Stimulated activated naive CD8-positive, alpha-beta T cell treated with anti-CD3 and anti-CD28 coated beads, Interleukin-15, Interleukin-2, amounts not matched to agents 100 ng/mL and 50 ng/mL, for 24 hours (primary cell): Measurements from ENCODE around the gene NFX1.
A peak's percentile ranks its signal among the peaks of the same experiment; 100 is the strongest.
"Not testable (repeated sequence)": the region's sequence is repeated elsewhere in the genome, so short reads cannot be mapped to it uniquely, and the experiment has no call there.

ENCODE experiments used
- H3K27ac Mint-ChIP-seq: one replicate; pipeline ENCODE4 v1.8.0; 2021; ENCODE audit warnings: mild to moderate bottlenecking, mixed read lengths
- H3K27me3 Mint-ChIP-seq: one replicate; pipeline ENCODE4 v1.8.0; 2021; ENCODE audit warnings: mixed read lengths
- H3K36me3 Mint-ChIP-seq: one replicate; pipeline ENCODE4 v1.8.0; 2021; ENCODE audit warnings: low read depth, mixed read lengths
- H3K4me1 Mint-ChIP-seq: one replicate; pipeline ENCODE4 v1.8.0; 2021; ENCODE audit warnings: low read depth, mixed read lengths
- H3K4me3 Mint-ChIP-seq: one replicate; pipeline ENCODE4 v1.8.0; 2021; ENCODE audit warnings: mild to moderate bottlenecking, mixed read lengths
- H3K9me3 Mint-ChIP-seq: one replicate; pipeline ENCODE4 v1.8.0; 2021; ENCODE audit warnings: mixed read lengths

The NFX1 gene

DNA sequence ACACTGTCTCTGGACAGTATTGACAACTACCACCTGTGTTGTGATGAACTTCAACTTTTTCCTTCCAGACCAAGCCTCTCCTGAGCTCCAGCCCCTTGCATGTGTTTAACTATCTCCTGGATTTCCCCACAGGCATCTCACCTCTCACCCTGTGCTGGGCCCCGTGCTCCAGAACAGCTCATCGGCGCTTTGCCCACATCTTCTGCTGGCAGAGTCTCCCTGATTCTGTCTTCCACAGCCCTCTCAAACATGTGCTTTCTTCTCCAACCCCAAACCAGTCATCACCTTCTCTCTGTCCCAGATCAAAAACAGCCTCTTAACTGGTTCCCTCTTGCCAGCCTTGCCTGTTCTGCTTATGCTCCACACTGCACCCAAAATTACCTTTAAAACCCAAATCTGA, 103.7 kb downstream of the NFX1 start:
- not testable (repeated sequence) for H3K9me3 Mint-ChIP-seq, H3K27me3 Mint-ChIP-seq, H3K36me3 Mint-ChIP-seq, H3K4me3 Mint-ChIP-seq, H3K27ac Mint-ChIP-seq, H3K4me1 Mint-ChIP-seq

DNA sequence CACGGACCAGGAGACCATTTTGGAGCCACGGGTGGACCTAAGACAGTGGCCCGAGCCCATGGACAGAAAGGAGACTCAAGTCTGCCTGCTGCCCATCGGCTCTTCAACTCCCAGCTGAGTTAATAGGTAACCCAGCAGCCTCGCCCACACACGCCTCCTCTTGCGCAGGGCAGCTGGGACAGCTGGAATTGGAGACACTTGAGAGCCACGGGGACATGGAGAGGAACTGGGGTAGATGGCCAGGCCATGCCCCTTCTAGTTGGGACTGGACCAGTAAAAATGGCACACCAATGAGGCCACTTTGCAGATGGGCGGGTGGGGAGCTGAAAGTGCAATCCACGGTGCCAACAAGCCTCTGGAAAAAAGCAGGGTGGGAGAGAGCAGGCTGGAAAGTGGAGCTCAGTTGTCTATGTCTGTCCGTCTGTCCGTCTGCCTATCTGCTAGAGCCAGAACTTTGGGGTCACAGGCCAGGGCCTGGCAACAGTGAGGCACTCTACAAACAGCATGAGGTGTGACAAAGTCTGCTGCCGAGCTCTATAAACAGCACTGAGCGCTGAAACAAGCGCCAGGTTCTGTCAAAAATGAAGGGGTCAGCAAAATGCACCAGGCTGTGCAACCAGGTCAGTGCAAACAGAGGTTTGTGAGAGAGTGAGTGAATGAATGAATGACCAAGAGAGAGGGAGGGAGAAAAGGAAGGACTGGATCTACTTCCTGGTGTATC, 105.0 kb downstream of the NFX1 start:
- not testable (repeated sequence) for H3K36me3 Mint-ChIP-seq, H3K4me1 Mint-ChIP-seq, H3K27me3 Mint-ChIP-seq, H3K9me3 Mint-ChIP-seq, H3K27ac Mint-ChIP-seq, H3K4me3 Mint-ChIP-seq

DNA sequence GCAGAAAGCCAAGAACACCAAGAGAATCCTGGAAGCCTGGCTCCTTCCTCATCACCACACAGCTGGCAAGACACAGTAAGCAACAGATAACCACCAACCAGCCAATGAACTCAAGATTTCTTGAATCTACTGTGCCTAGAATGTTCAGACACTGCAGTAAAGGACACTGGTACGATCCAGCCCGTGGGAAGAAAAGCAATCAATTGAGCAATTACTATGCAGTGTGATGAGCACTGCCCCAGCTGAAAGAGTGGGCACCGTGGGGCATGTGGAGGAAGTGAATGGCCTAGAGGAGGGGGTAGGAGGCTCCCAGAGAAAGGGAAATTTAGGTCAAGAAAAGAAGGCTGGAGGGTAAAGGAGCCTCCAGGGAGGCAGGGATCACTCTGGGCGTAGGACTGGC, 107.5 kb downstream of the NFX1 start:
- not testable (repeated sequence) for H3K27ac Mint-ChIP-seq, H3K4me1 Mint-ChIP-seq, H3K27me3 Mint-ChIP-seq, H3K36me3 Mint-ChIP-seq, H3K9me3 Mint-ChIP-seq, H3K4me3 Mint-ChIP-seq

DNA sequence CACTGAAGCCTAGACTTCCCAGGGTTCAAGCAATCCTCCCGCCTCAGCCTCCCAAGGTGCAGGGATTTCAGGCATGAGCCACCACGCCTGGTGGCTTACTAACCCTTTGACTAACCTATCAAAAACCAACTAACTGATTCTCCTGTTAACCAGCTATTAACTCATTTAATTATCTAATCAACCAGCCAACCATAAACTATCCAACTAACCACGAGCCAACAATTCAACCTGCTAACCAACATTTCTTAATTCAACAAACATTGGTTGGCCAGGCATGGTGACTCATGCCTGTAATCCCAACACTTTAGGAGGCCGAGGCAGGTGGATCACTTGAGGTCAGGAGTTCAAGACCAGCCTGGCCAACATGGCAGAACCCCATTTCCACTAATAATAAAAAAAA, 108.7 kb downstream of the NFX1 start:
- not testable (repeated sequence) for H3K4me3 Mint-ChIP-seq, H3K9me3 Mint-ChIP-seq, H3K36me3 Mint-ChIP-seq, H3K27ac Mint-ChIP-seq, H3K27me3 Mint-ChIP-seq, H3K4me1 Mint-ChIP-seq

DNA sequence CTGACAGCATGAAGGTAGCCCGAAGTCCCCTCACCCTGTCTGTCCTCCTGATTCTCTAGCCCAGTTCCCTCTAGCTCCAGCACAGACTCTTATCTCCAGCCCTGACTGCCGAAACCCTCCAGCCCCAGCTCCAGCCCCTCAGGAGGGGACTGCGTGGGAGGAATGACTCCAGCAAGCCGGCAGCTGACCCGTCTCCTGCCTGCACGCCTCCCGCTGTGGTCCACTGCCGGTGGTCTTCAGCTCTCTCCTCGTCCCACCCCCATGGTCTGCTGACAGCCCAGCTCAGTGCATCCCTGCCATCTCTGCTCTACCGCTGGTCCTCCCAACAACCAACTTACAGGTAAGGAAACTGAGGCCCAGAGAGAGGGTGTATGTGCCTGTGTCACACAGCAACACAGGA, 111.5 kb downstream of the NFX1 start:
- not testable (repeated sequence) for H3K27ac Mint-ChIP-seq, H3K4me3 Mint-ChIP-seq, H3K9me3 Mint-ChIP-seq, H3K36me3 Mint-ChIP-seq, H3K27me3 Mint-ChIP-seq, H3K4me1 Mint-ChIP-seq

DNA sequence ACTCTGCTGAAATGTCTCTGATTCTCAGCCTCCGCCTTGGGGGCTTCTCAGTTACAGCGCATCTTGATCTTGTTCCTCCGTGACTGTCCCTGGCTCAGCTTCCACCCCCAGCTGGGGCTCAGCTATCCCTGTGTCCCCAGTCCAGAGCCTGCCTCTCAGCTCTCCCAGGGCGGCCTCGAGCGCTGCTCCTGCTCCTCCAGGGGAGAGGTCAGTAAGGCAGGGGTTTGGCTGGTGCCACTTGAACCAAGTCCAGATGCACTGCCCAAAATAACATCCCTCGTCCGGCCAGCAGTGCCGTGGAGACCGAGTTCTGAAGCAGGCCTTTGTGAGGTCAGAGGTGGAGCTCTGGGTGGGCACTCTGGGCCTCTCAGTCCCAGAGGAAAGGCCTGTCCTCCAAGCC, 112.1 kb downstream of the NFX1 start, which contains the start of gene AQP7:
AQP7 (minus strand) TSS at position 198 of the 400 bp plus-strand sequence. CDS start 1,306 bp downstream, outside the sequence.
- not testable (repeated sequence) for H3K27ac Mint-ChIP-seq, H3K4me1 Mint-ChIP-seq, H3K27me3 Mint-ChIP-seq, H3K9me3 Mint-ChIP-seq, H3K4me3 Mint-ChIP-seq, H3K36me3 Mint-ChIP-seq

DNA sequence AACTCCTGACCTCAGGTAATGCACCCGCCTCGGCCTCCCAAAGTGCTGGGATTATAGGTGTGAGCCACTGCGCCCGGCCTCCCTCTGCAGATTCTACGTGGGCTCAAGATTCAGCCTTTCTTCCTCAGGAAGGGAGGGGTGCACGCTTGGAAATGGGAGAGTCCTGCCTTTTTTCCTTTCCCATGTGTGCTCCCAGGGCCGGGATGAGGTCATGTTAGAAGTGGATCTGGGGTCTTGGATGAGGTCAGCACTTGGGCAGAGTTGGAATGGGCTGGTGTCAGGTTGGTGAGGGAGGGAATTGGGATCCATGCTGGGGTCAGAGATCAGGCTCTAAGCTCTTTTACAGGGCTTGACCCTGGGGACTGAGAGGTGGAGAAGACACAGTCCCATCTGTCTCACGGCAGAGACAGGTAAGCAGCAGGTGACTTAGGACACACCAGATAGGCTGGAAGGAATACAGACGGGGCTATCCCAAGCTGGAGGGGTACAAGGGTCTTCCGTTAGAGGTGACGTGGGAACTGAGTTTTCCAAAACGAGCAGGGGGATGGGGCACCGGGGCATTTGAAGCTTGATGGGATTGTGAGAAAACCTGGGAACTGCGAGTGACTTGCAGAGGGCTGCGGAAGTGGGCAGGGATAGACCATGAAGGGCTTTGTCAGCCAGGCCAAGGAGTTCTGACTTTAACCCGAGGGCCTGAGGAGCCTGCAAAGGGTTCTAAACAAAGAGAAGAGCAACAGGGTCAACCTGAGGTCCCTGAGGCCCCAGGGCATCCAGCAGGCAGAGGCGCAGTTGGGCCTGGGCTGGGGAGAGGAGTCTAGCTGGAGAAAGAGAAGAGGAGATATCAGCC, 113.8 kb downstream of the NFX1 start:
- no peak overlapping the region for H3K4me3 Mint-ChIP-seq

DNA sequence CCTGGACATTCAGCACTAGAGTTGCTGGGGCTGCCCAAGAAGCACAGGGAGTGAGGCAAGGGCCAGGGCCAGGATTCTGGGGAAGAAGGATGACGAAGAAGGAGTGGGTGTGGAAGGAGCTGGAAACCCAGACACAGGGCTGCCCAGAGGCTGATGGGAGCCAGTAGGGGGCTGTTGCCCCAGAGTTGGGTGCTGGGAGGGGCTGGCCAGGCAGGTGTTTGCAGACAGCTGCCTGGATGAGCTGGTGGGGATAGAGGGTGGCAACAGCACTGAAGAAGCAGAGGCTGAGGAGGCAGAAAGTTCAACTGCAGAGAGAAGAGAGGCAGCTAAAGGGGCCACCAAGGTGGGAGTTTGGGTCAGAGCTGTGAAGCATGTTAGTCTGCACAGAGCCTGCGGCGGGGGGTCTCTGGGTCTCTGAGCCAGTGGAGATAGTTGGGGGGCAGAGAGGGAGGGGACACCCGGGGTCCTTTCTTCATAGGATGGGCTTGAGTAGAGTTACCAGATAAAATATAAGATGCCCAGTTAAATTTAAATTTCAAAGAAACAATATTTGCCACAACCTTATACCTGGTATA, 114.6 kb downstream of the NFX1 start:
- Mint-ChIP-seq H3K27ac (no peak overlapping the region), H3K27me3 (no peaks in the 10 kb centered on the region), H3K4me3 (no peak overlapping the region), H3K9me3 (no peaks in the 10 kb centered on the region), H3K36me3 (no peaks in the 10 kb centered on the region), H3K4me1 (no peaks in the 10 kb centered on the region)

More for the DNA sequence above, 113.8 kb downstream of the NFX1 start:
- Mint-ChIP-seq H3K9me3 (no peaks in the 10 kb centered on the region), H3K27ac (no peak overlapping the region), H3K4me1 (no peaks in the 10 kb centered on the region), H3K36me3 (no peaks in the 10 kb centered on the region), H3K27me3 (no peaks in the 10 kb centered on the region)

DNA sequence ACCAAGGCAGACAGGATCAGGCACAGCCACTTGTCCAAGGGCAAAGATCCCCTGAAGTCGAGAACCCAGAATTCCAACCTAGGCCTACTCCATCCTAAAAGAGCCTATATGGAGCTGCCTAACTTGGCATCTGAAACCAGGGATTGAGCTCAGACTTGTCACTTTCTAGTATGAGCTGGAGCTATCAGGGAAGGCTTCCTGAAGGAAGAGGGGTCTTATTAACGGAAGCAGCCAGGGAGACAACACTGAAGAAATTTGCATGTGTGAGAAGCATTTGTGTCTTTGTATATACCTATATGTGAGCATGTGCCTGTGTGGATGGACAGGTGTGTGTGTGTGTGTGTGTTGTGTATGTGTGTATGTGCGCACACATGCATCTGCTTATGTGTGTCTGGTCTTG, 116.7 kb downstream of the NFX1 start:
- Mint-ChIP-seq H3K27ac (no peak overlapping the region), H3K27me3 (no peaks in the 10 kb centered on the region), H3K4me3 (no peak overlapping the region), H3K9me3 (no peaks in the 10 kb centered on the region), H3K36me3 (no peaks in the 10 kb centered on the region), H3K4me1 (no peaks in the 10 kb centered on the region)

DNA sequence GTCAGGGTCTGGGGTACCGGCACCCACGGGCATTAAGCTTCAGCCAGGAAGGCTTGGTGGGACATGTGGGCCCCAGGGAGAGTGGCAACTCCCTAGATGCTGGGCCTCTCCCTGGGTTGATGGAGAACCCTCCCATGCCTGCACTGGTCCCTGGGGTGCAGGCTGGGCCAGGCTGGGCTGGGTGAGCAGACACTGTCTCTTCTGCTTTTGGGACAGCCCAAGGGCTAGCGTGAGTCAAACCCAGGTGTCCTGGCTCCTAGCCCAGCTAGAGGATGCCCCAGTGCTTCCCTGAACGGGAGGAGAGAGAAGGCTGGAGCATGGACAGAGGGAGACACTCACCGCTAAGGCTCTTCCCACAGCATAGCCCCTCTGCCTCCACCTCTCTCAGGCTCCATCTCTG, 117.8 kb downstream of the NFX1 start:
- H3K9me3 Mint-ChIP-seq = no peaks in the 10 kb centered on the region
- no peaks in the 10 kb centered on the region for H3K36me3 Mint-ChIP-seq
- H3K4me1 Mint-ChIP-seq = no peaks in the 10 kb centered on the region
- H3K27ac Mint-ChIP-seq = no peak overlapping the region
- no peaks in the 10 kb centered on the region for H3K27me3 Mint-ChIP-seq
- H3K4me3 Mint-ChIP-seq = no peak overlapping the region

DNA sequence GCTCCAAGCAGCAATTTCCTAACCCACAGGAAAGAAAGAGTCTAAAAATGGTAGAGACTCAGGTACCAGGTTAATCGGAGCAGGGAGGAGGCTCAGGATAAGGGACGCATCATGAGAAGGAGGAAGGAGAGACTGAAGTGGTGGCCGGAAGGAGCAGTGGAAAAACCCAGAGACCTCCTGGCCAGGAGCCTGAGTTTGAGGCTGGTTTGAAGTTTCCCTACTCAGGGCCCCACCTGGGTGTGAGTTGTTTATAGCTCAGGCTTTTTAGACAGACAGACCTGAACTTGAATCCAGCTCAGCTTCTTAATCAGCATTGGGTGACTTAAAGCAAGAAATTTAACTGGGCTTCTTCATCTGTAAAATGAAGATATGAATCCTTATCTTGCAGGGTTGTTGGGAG, 124.0 kb downstream of the NFX1 start:
- peaks cover 42% of the 10 kb centered on the region for H3K4me1 Mint-ChIP-seq
- no peaks in the 10 kb centered on the region for H3K36me3 Mint-ChIP-seq
- no peaks in the 10 kb centered on the region for H3K27me3 Mint-ChIP-seq
- no peak overlapping the region for H3K27ac Mint-ChIP-seq
- no peak overlapping the region for H3K4me3 Mint-ChIP-seq
- H3K9me3 Mint-ChIP-seq = no peaks in the 10 kb centered on the region

DNA sequence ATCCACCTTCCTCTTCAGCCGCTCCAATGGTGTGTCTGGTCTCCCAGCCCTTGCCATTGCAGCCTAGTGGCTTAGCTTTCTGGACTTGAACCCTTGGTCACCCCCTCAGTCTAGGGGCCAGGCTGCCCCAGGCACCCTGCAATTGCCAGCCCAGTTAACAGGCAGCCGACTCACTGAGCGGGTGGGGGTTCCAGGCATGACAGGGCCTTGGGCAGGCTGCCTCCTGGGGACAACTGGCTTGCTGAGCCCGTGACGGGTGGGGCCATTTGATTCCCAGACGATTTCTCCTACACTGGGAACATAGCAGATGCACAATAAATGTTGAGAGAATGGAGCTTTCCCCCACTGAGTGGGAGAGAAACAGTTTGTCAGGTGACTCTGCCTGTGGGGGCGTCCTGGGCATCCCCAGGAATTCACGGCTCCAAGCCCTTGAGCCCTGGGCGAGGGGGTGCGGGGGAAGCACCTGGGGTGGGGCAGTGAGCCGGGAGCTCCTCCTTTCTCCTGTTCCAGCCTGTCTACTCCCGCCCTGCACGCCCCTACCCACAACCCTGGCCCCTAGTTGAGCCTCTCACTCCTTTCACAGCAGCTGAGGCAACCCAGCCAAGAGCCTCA, 124.7 kb downstream of the NFX1 start:
- H3K4me3 Mint-ChIP-seq = no peak overlapping the region
- no peaks in the 10 kb centered on the region for H3K27me3 Mint-ChIP-seq

DNA sequence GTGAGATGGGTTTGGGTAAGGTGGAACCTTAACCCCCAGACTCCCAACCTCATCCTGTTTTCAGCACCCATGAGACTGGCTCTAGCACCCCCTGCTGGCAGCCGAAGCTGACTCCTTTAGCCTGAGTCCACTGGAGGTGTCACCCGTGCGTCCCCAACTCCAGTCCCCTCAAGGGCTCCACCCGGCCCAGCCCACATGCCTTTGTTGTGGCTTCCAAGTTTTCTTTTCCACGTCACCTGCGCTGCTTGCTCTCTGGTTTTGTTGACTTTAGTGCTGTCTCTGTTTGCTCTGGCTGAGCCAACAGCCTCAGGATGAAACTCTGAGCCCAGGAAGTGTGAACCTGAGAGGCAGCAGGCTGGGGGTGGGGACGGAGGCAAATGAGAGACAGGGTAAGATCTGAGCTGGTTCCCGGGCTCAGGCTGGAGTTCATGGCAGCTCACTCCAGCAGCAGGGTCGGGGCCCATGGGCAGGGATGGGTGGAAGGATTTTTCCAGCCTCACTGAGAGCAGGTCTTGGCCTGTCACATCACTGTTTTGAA, 125.3 kb downstream of the NFX1 start:
- Mint-ChIP-seq H3K4me3 (no peak overlapping the region), H3K36me3 (no peaks in the 10 kb centered on the region), H3K27me3 (no peaks in the 10 kb centered on the region), H3K4me1 (peaks cover 42% of the 10 kb centered on the region), H3K27ac (peak overlapping the region; percentile 82), H3K9me3 (no peaks in the 10 kb centered on the region)

More for the DNA sequence above, 124.7 kb downstream of the NFX1 start:
- Mint-ChIP-seq H3K27ac (peak overlapping the region; percentile 82), H3K36me3 (no peaks in the 10 kb centered on the region), H3K9me3 (no peaks in the 10 kb centered on the region), H3K4me1 (peaks cover 42% of the 10 kb centered on the region)

DNA sequence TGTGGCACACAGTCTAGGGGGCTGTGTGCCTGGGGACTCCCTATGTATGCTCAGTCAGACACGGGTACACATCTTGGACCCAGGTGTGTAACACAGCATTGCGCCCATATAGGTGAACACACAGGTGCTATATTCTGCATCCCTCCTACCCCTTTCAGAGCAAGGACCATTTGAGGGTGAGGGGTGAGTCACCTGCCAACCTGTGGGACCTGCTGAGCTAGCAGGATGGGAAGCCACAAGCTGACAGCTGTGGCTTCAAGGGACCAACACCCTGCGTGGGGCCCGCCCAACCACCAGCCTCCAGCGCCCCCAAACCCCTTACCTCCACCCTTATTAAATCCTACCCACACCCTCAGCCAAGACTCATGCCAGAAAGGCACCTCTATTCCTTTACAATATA, 126.7 kb downstream of the NFX1 start:
- Mint-ChIP-seq H3K9me3 (no peaks in the 10 kb centered on the region), H3K27ac (peak overlapping the region; percentile 15)

DNA sequence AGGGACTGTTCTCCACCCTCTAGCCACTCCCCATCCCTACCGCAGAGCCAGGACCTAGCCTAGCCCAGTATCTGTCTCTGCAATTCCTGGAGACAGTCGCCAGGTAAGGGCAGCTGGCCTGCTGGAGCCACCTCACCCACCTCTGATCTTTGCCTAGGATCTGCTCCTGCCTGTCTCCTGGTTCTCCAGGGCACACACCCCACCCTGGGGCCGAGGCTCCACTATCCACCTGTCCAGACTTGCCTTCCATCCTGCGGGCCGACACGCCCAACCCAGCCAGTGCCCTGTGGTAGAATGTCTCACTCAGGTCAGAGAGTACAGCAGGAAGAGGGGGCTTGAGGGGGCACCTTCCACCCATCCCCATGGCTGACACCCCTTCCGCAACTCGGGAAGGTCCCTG, 127.8 kb downstream of the NFX1 start:
- Mint-ChIP-seq H3K27ac (no peak overlapping the region), H3K27me3 (no peaks in the 10 kb centered on the region), H3K9me3 (no peaks in the 10 kb centered on the region), H3K36me3 (no peaks in the 10 kb centered on the region), H3K4me1 (peaks cover 42% of the 10 kb centered on the region), H3K4me3 (no peak overlapping the region)

More for the DNA sequence above, 126.7 kb downstream of the NFX1 start:
- Mint-ChIP-seq H3K4me1 (peaks cover 42% of the 10 kb centered on the region), H3K4me3 (no peak overlapping the region), H3K27me3 (no peaks in the 10 kb centered on the region), H3K36me3 (no peaks in the 10 kb centered on the region)
